22Rv1 (cell line): ENCODE measurements around the gene MCMBP.

Source experiments
- CTCF ChIP-seq: fragments of 450-650 bp; IDR thresholded peaks from 2 replicates; pipeline ENCODE4 v1.5.1; 2017; ENCODE audit warnings: mild to moderate bottlenecking
- ZFX ChIP-seq: fragments of 450-650 bp; IDR thresholded peaks from 2 replicates; pipeline ENCODE4 v1.6.1; 2017; ENCODE audit warnings: antibody characterized with exemption, borderline replicate concordance

- no peak for TF ChIP-seq CTCF
- TF ChIP-seq ZFX = no peak
Observed at GRCh38 chr10:119867317-119867716, 5.3 kb downstream of the MCMBP start.
